Right atrium auricular region (tissue), 2 donors: ENCODE measurements around the gene NAV2. TPM values are rescaled to one million over a fixed set of nuclear protein-coding genes. Genes with fewer than 3 reads are reported as not detected.

Source experiments
- DNase-seq: peaks from one replicate; pipeline ENCODE4 v3.0.0-alpha.2; 2019; ENCODE audit warnings: low spot score
- H3K27ac ChIP-seq, 2 donors: fragments of 200-600 bp; sonication (generic); 1 replicate in 1 of 2; 2 replicates in 1 of 2; pipeline ENCODE4 v1.5.1; 2016 to 2019
- H3K27me3 ChIP-seq, 2 donors: fragments of 200-600 bp; sonication (generic); one replicate each; pipeline versions ENCODE4 v1.5.1 to v1.6.0; 2017 to 2019
- H3K36me3 ChIP-seq: fragments of 200-600 bp; sonication (generic); one replicate; pipeline ENCODE4 v1.5.1; 2016
- H3K4me1 ChIP-seq, 2 donors: fragments of 200-600 bp; sonication (generic); one replicate each; pipeline versions ENCODE4 v1.5.1 to v1.6.0; 2017 to 2019
- H3K4me3 ChIP-seq, 2 donors: fragments of 200-600 bp; sonication (generic); 1 replicate in 1 of 2; 2 replicates in 1 of 2; pipeline ENCODE4 v1.5.1; 2017 to 2019; ENCODE audit warnings: mild to moderate bottlenecking in 1 of 2, moderate library complexity in 1 of 2
- H3K9me3 ChIP-seq, 2 donors: fragments of 200-600 bp; sonication (generic); one replicate each; pipeline ENCODE4 v1.5.1; 2019
- total RNA-seq, 2 donors: library from RNA; depleted of rRNA; stranded (reverse); fragments of >200 nt; gene quantifications; one replicate each; pipeline ENCODE4 v1.1.0, GENCODE V29; 2016
- TF ChIP-seq, protein P1 (sequence below), 2 donors: fragments of 200-600 bp; sonication (generic); IDR thresholded peaks; one replicate each; pipeline ENCODE4 v1.5.1; 2019; ENCODE audit warnings: antibody characterized with exemption in 2 of 2

Gene NAV2
- total RNA-seq, 2 donors from 2014 or later: 11.4 to 19.2 TPM

DNA sequence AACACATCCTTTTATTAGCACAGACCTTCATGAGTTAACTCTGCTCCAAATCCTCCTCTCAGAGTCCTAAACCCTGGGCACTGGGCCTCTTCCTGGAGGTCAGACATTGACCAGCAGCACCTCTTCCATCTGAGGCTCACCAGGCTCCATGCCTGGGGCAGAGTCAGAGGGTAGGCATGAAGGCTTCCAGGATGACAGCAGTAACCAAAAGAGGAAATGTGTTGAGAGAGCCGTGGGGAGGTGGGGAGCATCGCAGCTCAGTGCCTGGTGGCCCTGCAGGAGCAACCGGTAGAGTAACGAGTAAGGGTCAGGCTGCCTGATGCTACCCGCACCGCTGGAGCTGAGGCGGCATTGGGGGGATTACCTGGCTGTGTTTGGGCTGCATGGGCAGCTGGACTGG is 9.4 kb upstream of the NAV2 start:
- DNase-seq: no peak
- TF ChIP-seq, protein P1, sequence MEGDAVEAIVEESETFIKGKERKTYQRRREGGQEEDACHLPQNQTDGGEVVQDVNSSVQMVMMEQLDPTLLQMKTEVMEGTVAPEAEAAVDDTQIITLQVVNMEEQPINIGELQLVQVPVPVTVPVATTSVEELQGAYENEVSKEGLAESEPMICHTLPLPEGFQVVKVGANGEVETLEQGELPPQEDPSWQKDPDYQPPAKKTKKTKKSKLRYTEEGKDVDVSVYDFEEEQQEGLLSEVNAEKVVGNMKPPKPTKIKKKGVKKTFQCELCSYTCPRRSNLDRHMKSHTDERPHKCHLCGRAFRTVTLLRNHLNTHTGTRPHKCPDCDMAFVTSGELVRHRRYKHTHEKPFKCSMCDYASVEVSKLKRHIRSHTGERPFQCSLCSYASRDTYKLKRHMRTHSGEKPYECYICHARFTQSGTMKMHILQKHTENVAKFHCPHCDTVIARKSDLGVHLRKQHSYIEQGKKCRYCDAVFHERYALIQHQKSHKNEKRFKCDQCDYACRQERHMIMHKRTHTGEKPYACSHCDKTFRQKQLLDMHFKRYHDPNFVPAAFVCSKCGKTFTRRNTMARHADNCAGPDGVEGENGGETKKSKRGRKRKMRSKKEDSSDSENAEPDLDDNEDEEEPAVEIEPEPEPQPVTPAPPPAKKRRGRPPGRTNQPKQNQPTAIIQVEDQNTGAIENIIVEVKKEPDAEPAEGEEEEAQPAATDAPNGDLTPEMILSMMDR (IDR thresholded peaks at IDR 0.05): no peak
- no peaks in the 10 kb centered on the region for H3K27me3 ChIP-seq
- no peak overlapping the region for H3K4me3 ChIP-seq
- no peak overlapping the region for H3K27ac ChIP-seq
- H3K4me1 ChIP-seq: peaks cover 0 to 16% of the 10 kb centered on the region in 2 donors
- H3K36me3 ChIP-seq: no peaks in the 10 kb centered on the region
- no peaks in the 10 kb centered on the region for H3K9me3 ChIP-seq

- H3K27ac ChIP-seq: no peak overlapping the region
- H3K4me1 ChIP-seq: peaks cover 0 to 7% of the 10 kb centered on the region in 2 donors
- TF ChIP-seq, protein P1 (IDR thresholded peaks at IDR 0.05): no peak
Measured at GRCh38 chr11:19704213-19704612, 8.4 kb upstream of the NAV2 start.

GRCh38 chr11:19705936-19706335 is 6.7 kb upstream of the NAV2 start:
- Histone ChIP-seq H3K9me3 (no peaks in the 10 kb centered on the region), H3K27me3 (no peaks in the 10 kb centered on the region), H3K4me3 (no peak overlapping the region), H3K36me3 (no peaks in the 10 kb centered on the region), H3K27ac (no peak overlapping the region), H3K4me1 (peaks cover 0 to 8% of the 10 kb centered on the region in 2 donors)
- DNase-seq: no peak
- TF ChIP-seq, protein P1 (IDR thresholded peaks at IDR 0.05): no peak

More at GRCh38 chr11:19704213-19704612, 8.4 kb upstream of the NAV2 start:
- no peaks in the 10 kb centered on the region for H3K9me3 ChIP-seq
- no peak for DNase-seq
- H3K4me3 ChIP-seq: no peak overlapping the region
- no peaks in the 10 kb centered on the region for H3K27me3 ChIP-seq
- no peaks in the 10 kb centered on the region for H3K36me3 ChIP-seq

DNA sequence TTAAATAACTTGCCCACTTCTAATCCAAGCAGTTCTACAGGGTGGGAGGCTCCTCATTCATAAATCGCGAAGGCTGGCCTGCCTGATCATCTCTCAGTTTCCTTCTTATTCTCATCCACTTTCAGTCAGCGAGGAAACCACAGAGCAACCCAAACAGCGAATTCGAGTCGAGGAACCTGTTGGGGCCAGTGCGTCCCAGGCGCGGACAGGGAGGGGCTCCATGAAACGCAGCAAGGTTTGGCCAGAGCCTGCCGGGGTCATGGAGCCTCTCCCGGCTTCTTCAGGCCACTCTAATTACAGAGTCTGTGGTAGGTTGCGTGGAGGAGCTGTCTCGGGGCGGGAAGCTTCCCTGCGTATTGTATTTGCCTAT is 741 bp upstream of the NAV2 start:
- Histone ChIP-seq H3K27me3 (no peaks in the 10 kb centered on the region), H3K4me3 (peak overlapping the region; percentile 69 to 80), H3K36me3 (no peaks in the 10 kb centered on the region), H3K9me3 (no peaks in the 10 kb centered on the region), H3K4me1 (peaks cover 0 to 47% of the 10 kb centered on the region in 2 donors), H3K27ac (peak overlapping the region; percentile 95 to 96)
- TF ChIP-seq, protein P1 (IDR thresholded peaks at IDR 0.05): no peak
- peak; percentile 78 for DNase-seq

DNA sequence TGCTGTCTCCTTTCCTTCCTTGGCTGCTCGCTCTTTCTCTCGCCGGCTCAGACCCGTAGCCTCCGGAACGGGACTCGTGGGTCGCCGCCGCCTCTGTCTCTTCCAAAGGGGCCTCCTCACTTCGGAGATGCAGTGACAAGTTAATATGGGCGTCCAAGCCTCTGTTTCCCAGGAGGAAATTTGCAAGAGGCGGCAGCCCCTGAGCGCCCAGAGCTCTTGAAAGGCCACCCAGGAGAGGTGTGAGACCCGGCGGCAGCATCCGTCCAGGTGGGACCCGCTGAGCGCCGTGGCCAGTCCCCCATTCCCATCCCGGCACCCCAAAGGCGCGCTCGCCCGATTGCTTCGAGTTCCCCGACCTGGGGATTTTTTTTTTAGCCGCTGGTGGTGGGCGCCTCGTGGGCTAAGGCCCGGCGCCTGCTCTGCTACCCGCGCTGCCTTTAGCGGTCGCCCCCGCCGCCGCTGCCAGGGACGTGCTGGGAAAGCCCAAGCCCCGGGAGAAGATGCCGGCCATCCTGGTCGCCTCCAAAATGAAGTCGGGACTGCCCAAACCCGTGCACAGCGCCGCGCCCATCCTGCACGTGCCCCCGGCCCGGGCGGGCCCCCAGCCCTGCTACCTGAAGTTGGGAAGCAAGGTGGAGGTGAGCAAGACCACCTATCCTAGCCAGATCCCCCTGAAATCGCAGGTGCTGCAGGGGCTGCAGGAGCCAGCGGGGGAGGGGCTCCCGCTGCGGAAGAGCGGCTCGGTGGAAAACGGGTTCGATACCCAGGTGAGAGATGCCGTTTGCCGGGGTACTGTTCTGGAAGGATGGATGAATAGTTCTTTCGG is 772 bp downstream of the NAV2 start:
- TF ChIP-seq, protein P1 (IDR thresholded peaks at IDR 0.05): no peak
- H3K27me3 ChIP-seq: no peaks in the 10 kb centered on the region
- no peak for DNase-seq
- H3K27ac ChIP-seq: peak overlapping the region; percentile 95 to 96
- peaks cover 0 to 60% of the 10 kb centered on the region in 2 donors for H3K4me1 ChIP-seq
- peak overlapping the region; percentile 69 to 80 for H3K4me3 ChIP-seq
- H3K9me3 ChIP-seq: no peaks in the 10 kb centered on the region
- no peaks in the 10 kb centered on the region for H3K36me3 ChIP-seq
